GM11168 (cell line): Measurements from ENCODE around the gene MTHFS.

ENCODE experiments used
- in situ Hi-C: fragments of 300-500 bp; cut with MboI; formaldehyde crosslinking; loops from one replicate; pipeline ENCODE4 v1.12.0; 2022; ENCODE audit warnings: low sequenced_read_pairs; ENCODE audit not compliant: unreplicated experiment

MTHFS gene

DNA sequence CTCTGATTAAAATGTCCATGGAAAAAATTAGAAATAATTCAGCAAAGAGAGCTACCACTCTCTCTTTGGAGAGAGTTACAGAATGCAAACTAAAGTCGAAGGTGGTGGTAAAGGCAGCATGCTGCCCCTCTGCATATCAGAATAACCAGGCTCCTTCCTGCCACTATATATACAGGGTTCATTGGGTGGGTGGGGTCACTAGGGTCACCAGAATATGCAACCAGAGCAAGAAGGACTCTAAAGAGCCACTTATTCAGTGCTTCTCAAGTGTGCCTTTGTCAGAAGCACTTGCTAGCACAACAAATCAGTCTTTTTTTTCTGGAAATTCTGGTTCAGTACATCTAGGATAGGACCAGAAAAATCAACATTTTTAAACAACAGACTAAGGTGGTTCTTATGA is 70.0 kb downstream of the MTHFS start:
- in situ Hi-C loops = no loop called here

DNA sequence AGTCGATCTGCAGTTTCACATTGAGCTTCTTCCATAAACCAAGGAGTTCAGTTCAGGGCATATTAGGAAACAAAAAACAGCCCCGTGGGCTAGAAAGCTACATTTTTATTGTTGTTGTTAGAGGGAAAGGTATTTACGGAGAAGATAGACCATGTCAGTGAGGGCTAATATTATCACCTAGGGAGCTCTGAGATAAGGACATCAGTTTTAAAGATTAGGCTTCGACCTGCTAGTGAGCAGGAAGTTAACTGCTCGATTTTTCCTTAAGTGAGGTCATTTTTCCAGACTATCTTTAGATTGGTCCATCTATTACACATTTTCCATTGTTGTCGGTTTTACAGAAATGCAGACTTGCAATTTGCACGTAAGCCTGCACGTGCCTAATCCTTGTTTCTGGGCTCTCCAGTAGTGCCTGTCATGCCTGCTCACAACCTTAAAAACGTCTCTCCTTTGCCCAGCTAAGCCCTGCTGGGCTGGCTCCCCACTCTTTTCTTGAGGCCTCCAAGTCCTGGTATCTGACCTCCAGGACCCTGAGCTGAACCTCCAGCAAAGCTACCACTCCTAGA is 72.6 kb downstream of the MTHFS start:
- in situ Hi-C loops = no loop called here

DNA sequence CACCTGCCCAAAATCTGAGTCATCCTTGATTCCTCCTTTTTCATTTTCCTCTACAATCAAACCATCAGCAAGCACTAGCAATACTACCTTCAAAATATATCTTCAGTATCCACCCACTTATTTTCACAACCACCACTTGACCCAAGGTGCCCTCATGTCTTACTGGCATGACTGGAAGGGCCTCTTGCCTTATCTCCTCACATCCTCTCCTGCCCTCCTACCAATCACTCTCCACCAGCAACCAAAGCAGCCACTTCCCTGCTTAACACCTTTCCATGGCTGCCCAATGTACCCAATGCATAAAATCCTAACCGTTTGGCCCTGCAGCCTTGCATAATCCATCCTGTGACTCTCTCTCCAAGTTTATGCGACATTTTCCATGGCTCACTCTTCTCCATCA is 76.0 kb downstream of the MTHFS start:
- in situ Hi-C loops = no loop called here

DNA sequence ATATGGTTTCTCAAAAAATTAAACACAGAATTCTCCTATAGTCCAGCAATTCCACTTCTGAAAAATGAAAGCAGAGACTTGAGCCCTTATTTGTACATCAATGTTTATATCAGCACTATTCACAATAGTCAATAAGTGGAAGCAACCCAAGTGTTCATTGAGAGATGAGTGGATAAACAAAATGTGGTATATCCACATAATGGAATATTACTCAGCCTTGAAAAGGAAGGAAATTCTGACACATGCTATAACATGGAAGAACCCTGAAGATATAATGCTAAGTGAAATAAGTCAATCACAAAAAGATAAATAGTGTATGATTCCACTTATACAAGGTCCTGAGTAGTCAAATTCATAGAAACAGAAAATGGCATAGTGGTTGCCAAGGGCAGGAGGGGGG is 76.6 kb downstream of the MTHFS start:
- in situ Hi-C loops = no loop called here

DNA sequence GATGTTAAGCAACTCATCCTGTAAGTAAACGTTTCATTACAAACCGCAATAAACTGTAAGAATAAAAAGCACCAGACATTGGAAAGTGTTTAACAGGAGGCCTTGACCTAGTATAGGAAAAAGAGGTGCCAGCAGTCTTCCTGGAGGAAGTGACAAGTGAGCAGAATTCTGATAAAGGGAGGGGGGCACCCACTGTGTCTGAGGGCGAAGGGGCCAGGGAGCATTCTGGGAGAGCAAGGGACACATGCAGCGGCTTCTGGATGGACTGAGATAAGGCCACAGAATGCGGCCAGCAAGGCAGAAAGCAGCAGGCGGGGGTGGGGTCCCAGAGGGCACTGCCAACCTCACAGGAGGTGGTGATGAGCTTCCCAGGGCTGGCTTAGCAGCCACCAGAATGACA is 80.2 kb downstream of the MTHFS start:
- in situ Hi-C loops = no loop called here

DNA sequence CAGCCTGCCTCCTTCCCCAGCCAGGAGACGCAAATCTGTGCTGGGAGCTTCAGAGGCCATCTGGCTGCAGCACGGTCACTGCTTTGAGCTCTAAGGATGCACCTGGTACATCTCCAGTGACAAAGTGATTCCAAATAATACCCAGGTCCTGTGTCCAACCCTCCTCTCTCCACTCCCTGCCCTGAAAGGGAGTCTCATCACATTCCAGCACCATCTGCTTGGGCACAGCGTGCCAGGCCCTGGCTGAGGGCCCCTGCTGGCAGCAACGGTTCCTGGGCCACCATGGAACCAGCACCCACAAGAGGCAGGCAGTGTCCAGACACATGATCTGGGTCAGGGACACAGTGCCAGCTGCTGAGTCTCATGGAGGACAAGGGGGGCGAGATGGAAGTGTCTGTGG is 81.3 kb downstream of the MTHFS start:
- in situ Hi-C loops = no loop called here

DNA sequence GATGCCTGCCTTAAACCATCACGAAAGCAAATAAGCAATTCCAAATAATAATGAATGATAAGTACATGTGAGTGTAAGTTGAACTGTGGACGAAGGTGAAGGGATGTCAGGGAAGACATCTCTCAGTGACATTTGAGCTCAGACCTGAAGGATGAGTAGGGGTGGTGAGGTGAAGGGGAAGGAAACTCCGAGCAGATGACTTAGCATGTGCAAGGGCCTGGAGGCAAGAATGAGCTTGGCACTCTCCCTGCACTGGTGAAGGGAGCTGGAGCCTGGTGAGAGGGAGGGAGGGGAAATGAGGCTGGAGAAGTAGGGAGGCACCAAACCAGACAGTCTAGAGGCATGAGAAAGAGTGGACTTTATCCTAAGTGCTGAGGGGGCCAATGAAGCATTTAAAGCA is 84.3 kb downstream of the MTHFS start:
- in situ Hi-C loops = no loop called here

GRCh38 chr15:79811406-79812405 is 85.1 kb downstream of the MTHFS start:
- in situ Hi-C loops = no loop called here

GRCh38 chr15:79804838-79805237 is 92.0 kb downstream of the MTHFS start:
- in situ Hi-C loops = no loop called here

- in situ Hi-C loops = no loop called here
Observed at GRCh38 chr15:79798311-79798710, 98.5 kb downstream of the MTHFS start.
